Measurements from ENCODE around the gene MED1.
A peak's percentile ranks its signal among the peaks of the same experiment; 100 is the strongest.
"Not testable (repeated sequence)": the region's sequence is repeated elsewhere in the genome, so short reads cannot be mapped to it uniquely, and the experiment has no call there.

The MED1 gene

GRCh38 chr17:39410279-39410678 lies 40.8 kb downstream of the MED1 start:
- no peak for DNase-seq

- DNase-seq = no peak
These were observed 42.7 kb downstream of the MED1 start for GRCh38 chr17:39408360-39408759.

GRCh38 chr17:39406951-39407350 lies 44.1 kb downstream of the MED1 start:
- DNase-seq = no peak

GRCh38 chr17:39405436-39405835 lies 45.6 kb downstream of the MED1 start:
- no peak for DNase-seq

GRCh38 chr17:39404542-39405378 lies 46.3 kb downstream of the MED1 start:
- DNase-seq = no peak

- no peak for DNase-seq
These were observed 48.0 kb downstream of the MED1 start for GRCh38 chr17:39402890-39403605.

- DNase-seq = peak; percentile 88
These were observed 48.7 kb downstream of the MED1 start for GRCh38 chr17:39402244-39402889.

GRCh38 chr17:39401412-39402243 lies 49.4 kb downstream of the MED1 start, which contains the start of gene FBXL20:
Gene FBXL20 (minus strand): TSS chr17:39401626. CDS start chr17:39401402, 224 bp downstream.
- DNase-seq = peak; percentile 95

GRCh38 chr17:39400547-39401411 lies 50.3 kb downstream of the MED1 start:
- DNase-seq = no peak

GRCh38 chr17:39399791-39400190 lies 51.3 kb downstream of the MED1 start:
- no peak for DNase-seq

GRCh38 chr17:39393736-39394135 lies 57.3 kb downstream of the MED1 start:
- no peak for DNase-seq

- DNase-seq = no peak
These were observed 59.6 kb downstream of the MED1 start for GRCh38 chr17:39391448-39391847.

GRCh38 chr17:39385040-39385439 lies 66.0 kb downstream of the MED1 start:
- DNase-seq = no peak

- DNase-seq = no peak
These were observed 70.9 kb downstream of the MED1 start for GRCh38 chr17:39380144-39380543.

GRCh38 chr17:39376434-39376833 lies 74.6 kb downstream of the MED1 start:
- no peak for DNase-seq

GRCh38 chr17:39367805-39368204 lies 83.3 kb downstream of the MED1 start:
- not testable (repeated sequence) for DNase-seq

- DNase-seq = no peak
These were observed 85.2 kb downstream of the MED1 start for GRCh38 chr17:39365872-39366271.

GRCh38 chr17:39365242-39365641 lies 85.8 kb downstream of the MED1 start:
- no peak for DNase-seq

- no peak for DNase-seq
These were observed 86.6 kb downstream of the MED1 start for GRCh38 chr17:39364236-39365025.

GRCh38 chr17:39361064-39361463 lies 90.0 kb downstream of the MED1 start:
- DNase-seq = no peak

GRCh38 chr17:39360537-39360936 lies 90.5 kb downstream of the MED1 start:
- no peak for DNase-seq
